T-cell (primary cell): ENCODE results near the gene BBS7. TPM values are rescaled to one million over a fixed set of nuclear protein-coding genes. Genes with fewer than 3 reads are reported as not detected.

Source experiments
- ATAC-seq, 4 experiments: fragments of 200-7000 bp in 3 of 4; fragments of 150-1000 bp in 1 of 4; cut with Tn5 transposase; replicated peaks in 1 of 4; 1 replicate in 3 of 4; 2 replicates in 1 of 4; pipeline ENCODE4 v1.10.0; 2021; ENCODE audit warnings: moderate library complexity in 3 of 4, mild to moderate bottlenecking in 2 of 4, moderate number of reproducible peaks in 1 of 4
- CTCF ChIA-PET, 2 donors: fragments of 300-600 bp; sonication (Branson Sonifier 250); formaldehyde crosslinking; loops; one replicate each; lab custom pipeline; 2022; ENCODE audit warnings: antibody characterized with exemption in 2 of 2; lab: Charles Lee
- POLR2A ChIA-PET, 2 donors: fragments of 300-600 bp; sonication (Branson Sonifier 250); formaldehyde crosslinking; loops; one replicate each; lab custom pipeline; 2022; ENCODE audit warnings: antibody characterized with exemption in 2 of 2; lab: Charles Lee
- DNase-seq, 35 experiments: peaks; one replicate each; pipeline versions ENCODE4 v3.0.0 to v3.0.0-alpha.2; 2013 to 2023
- H3K27ac ChIP-seq: one replicate; pipeline ENCODE4 v1.5.1; 2013; ENCODE audit warnings: low read length
- H3K27me3 ChIP-seq, 2 experiments: replicated peaks in 1 of 2; 1 replicate in 1 of 2; 2 replicates in 1 of 2; pipeline versions ENCODE4 v1.6.1 to v1.7.0; 2013; ENCODE audit warnings: low read length in 1 of 2, mixed read lengths in 1 of 2; ENCODE audit not compliant: control insufficient read depth in 2 of 2, insufficient read depth in 2 of 2; ENCODE audit errors: extremely low read depth in 1 of 2
- H3K36me3 ChIP-seq, 2 donors: 1 replicate in 1 of 2; 2 replicates in 1 of 2; pipeline versions ENCODE4 v1.6.1 to v1.7.0; 2013; ENCODE audit warnings: low read length in 1 of 2; ENCODE audit not compliant: control insufficient read depth in 2 of 2, insufficient read depth in 1 of 2; ENCODE audit errors: extremely low read depth in 1 of 2
- H3K4me1 ChIP-seq, 2 experiments: 1 replicate in 1 of 2; 2 replicates in 1 of 2; pipeline versions ENCODE4 v1.6.1 to v1.7.0; 2013; ENCODE audit warnings: low read length in 2 of 2, mixed read lengths in 1 of 2; ENCODE audit not compliant: insufficient read depth in 2 of 2, control insufficient read depth in 1 of 2; ENCODE audit errors: extremely low read depth in 1 of 2
- H3K4me3 ChIP-seq, 2 donors: 1 replicate in 1 of 2; 2 replicates in 1 of 2; pipeline versions ENCODE4 v1.5.1 to v1.7.0; 2013; ENCODE audit warnings: mild to moderate bottlenecking in 2 of 2, low read length in 1 of 2, moderate library complexity in 1 of 2; ENCODE audit not compliant: control insufficient read depth in 1 of 2; ENCODE audit errors: extremely low read depth in 1 of 2
- H3K9me3 ChIP-seq: 2 replicates; pipeline ENCODE4 v1.7.0; 2013
- H3K27ac Mint-ChIP-seq, 2 donors: one replicate each; pipeline ENCODE4 v1.8.0; 2020 to 2021; ENCODE audit warnings: mild to moderate bottlenecking in 2 of 2, mixed read lengths in 2 of 2
- H3K27me3 Mint-ChIP-seq, 2 donors: one replicate each; pipeline ENCODE4 v1.8.0; 2021 to 2022; ENCODE audit warnings: mixed read lengths in 2 of 2
- H3K36me3 Mint-ChIP-seq: one replicate; pipeline ENCODE4 v1.8.0; 2021; ENCODE audit warnings: mixed read lengths
- H3K4me1 Mint-ChIP-seq, 3 donors: one replicate each; pipeline ENCODE4 v1.8.0; 2020 to 2022; ENCODE audit warnings: mixed read lengths in 3 of 3, mild to moderate bottlenecking in 1 of 3
- H3K4me3 Mint-ChIP-seq, 3 donors: one replicate each; pipeline ENCODE4 v1.8.0; 2020 to 2022; ENCODE audit warnings: mild to moderate bottlenecking in 3 of 3, mixed read lengths in 3 of 3, moderate library complexity in 3 of 3
- H3K9me3 Mint-ChIP-seq, 3 donors: one replicate each; pipeline ENCODE4 v1.8.0; 2020 to 2022; ENCODE audit warnings: mixed read lengths in 3 of 3
- WGBS: methylation state at CpG from one replicate; pipeline ENCODE4 v1.1.5; 2013; ENCODE audit warnings: missing lambda C conversion rate; ENCODE audit not compliant: insufficient coverage; 5-methylcytosine and 5-hydroxymethylcytosine counted together
- total RNA-seq, 35 experiments: library from RNA in 6 of 35; stranded (reverse) in 6 of 35; fragments of 120-200 nt in 1 of 35; gene quantifications; one replicate each; pipeline versions ENCODE4 v1.2.1 to v1.2.4 and lab custom pipeline; 2013 to 2026

BBS7 gene
- total RNA-seq = 10 to 100 TPM in 2 of 5 donors, 1 to 10 TPM in 3; 6.2 to 10.8 (median 8.7) TPM
- 10.4 TPM for total RNA-seq (2013)
- 7.1 to 36.4 (median 13.4) reads per million in 29 experiments for total RNA-seq (lab: John Stamatoyannopoulos, UW)

- H3K4me3 ChIP-seq = peak within 1 kb of the TSS; percentile 84 to 98
- Mint-ChIP-seq H3K4me1 (peaks cover 21 to 26% (median 21%) of the 10 kb centered on the region in 3 donors), H3K36me3 (peaks cover 14% of the 10 kb centered on the region), H3K27me3 (peaks cover 15 to 18% of the 10 kb centered on the region in 2 donors), H3K9me3 (no peaks in the 10 kb centered on the region), H3K27ac (peak within 1 kb of the TSS; percentile 77 to 91), H3K4me3 (peak within 1 kb of the TSS; percentile 95 to 97 (median 97))
- H3K9me3 ChIP-seq = no peaks in the 10 kb centered on the region
- peak within 1 kb of the TSS; percentile 69 for H3K27ac ChIP-seq
- WGBS = 1% methylated on average over 58 of the region's 58 CpGs
- H3K4me1 ChIP-seq = peaks cover 0 to 12% of the 10 kb centered on the region in 2 experiments
- POLR2A ChIA-PET = no interaction called here
- DNase-seq = peak; percentile 84 to 97 (median 93)
- peaks cover 0 to 4% of the 10 kb centered on the region in 2 experiments for H3K27me3 ChIP-seq
- H3K36me3 ChIP-seq = no peaks in the 10 kb centered on the region
- CTCF ChIA-PET = interaction anchor here in 1 of 2 donors (0.6 to 1.5 kb wide), 4 partner anchors 28 to 564 kb away, joined by 3 to 5 read pairs (median 4); no protein-coding TSS in a partner anchor
- ATAC-seq = peak; percentile 97 to 100 (median 100)
These were observed at the start of gene BBS7 for GRCh38 chr4:121869841-121870822. Gene BBS7, minus strand, starts transcription at chr4:121870474. Its CDS starts 161 bp downstream, at chr4:121870313.

GRCh38 chr4:121913667-121914066 lies 43.4 kb upstream of the BBS7 start:
- H3K9me3 Mint-ChIP-seq = peaks cover 0 to 3% (median 0%) of the 10 kb centered on the region in 3 donors
- peaks cover 6 to 10% (median 7%) of the 10 kb centered on the region in 3 donors for H3K4me1 Mint-ChIP-seq
- H3K27me3 ChIP-seq = no peaks in the 10 kb centered on the region
- POLR2A ChIA-PET = interaction anchor here in 1 of 2 donors (0.6 kb wide), 1 partner anchor 33 kb away, joined by 4 read pairs; no protein-coding TSS in a partner anchor
- H3K4me1 ChIP-seq = no peaks in the 10 kb centered on the region
- CTCF ChIA-PET = interaction anchor here in 1 of 2 donors (1.2 kb wide), 1 partner anchor 13 kb away, joined by 4 read pairs; no protein-coding TSS in a partner anchor
- H3K36me3 Mint-ChIP-seq = no peaks in the 10 kb centered on the region
- no peaks in the 10 kb centered on the region for H3K36me3 ChIP-seq
- no peak overlapping the region for H3K27ac ChIP-seq
- H3K27me3 Mint-ChIP-seq = no peaks in the 10 kb centered on the region
- no peak overlapping the region for H3K4me3 ChIP-seq
- DNase-seq (no peak), ATAC-seq (no peak)
- no peak overlapping the region for H3K27ac Mint-ChIP-seq
- H3K4me3 Mint-ChIP-seq = no peak overlapping the region
- no peaks in the 10 kb centered on the region for H3K9me3 ChIP-seq
- WGBS = no CpG with 5 or more reads among the region's 2 CpGs

DNA sequence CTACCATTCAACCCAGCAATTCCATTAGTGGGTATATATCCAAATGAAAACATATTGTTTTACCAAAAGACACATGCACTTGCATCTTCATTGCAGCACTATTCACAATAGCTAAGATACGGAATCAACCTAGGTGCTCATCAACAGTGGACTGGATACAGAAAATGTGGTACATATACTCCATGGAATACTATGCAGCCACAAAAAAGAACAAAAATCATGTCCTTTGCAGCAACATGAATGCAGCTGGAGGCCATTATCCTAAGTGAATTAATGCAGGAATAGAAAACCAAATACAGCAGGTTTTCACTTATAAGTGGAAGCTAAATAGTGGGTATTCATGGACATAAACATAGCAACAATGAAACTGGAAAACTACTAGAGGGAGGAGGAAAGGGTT lies 38.1 kb upstream of the BBS7 start:
- Histone ChIP-seq H3K27me3 (peaks cover 0 to 3% of the 10 kb centered on the region in 2 experiments), H3K4me1 (no peaks in the 10 kb centered on the region), H3K4me3 (no peak overlapping the region), H3K36me3 (no peaks in the 10 kb centered on the region), H3K9me3 (no peaks in the 10 kb centered on the region), H3K27ac (no peak overlapping the region)
- Mint-ChIP-seq H3K4me1 (no peaks in the 10 kb centered on the region), H3K27me3 (peaks cover 0 to 10% of the 10 kb centered on the region in 2 donors), H3K9me3 (no peaks in the 10 kb centered on the region), H3K4me3 (no peak overlapping the region), H3K27ac (no peak overlapping the region), H3K36me3 (no peaks in the 10 kb centered on the region)
- ATAC-seq (no peak), DNase-seq (no peak)
- CTCF ChIA-PET = no interaction called here
- POLR2A ChIA-PET = no interaction called here
- no CpG with 5 or more reads among the region's 1 CpG for WGBS

DNA sequence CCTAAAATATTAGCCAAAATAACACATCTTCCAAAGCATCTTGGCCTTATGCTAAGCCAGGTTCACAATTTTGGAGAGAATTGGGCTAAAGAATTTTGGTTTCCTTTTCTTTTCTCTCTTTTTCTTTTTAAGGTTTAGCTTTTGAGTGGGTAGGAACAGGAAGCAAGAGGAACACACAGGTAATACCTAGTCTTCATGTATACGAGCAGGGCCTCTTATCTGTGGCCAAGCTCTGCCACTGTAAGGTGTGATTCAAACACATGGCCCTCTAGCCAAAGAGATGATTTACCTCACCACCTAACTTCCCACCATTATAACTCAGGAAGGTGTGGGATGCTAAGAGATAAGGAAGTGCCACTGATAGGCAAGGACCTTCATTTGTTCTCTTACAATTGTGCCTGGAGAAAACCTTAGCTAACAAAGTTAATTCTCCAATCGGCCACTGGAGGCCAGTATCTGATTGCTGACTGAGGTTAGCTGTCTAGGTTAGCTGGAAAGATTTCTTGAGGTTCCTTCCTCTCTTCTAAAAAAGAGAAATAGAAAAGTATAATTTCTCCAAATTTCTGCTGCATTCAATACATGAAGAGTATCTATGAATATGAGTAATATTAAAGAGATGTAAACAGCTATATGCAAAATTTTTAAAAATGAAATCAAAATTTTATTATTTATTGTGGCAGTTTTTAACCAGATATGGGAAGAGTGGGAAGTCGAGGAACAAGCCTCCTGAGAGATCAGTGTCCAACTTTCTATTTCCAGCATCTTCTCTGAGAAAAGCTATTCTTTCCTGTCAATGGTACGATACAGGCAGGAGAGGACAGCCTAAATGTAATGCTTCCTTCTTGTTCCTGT lies 30.1 kb upstream of the BBS7 start:
- Mint-ChIP-seq H3K27ac (peak overlapping the region in 1 of 2 donors; percentile 76), H3K27me3 (peaks cover 0 to 12% of the 10 kb centered on the region in 2 donors), H3K4me1 (peaks cover 6 to 13% (median 9%) of the 10 kb centered on the region in 3 donors), H3K4me3 (no peak overlapping the region), H3K9me3 (no peaks in the 10 kb centered on the region), H3K36me3 (no peaks in the 10 kb centered on the region)
- H3K27ac ChIP-seq = no peak overlapping the region
- H3K27me3 ChIP-seq = no peaks in the 10 kb centered on the region
- WGBS = no CpG with 5 or more reads among the region's 4 CpGs
- ATAC-seq (peak; percentile 75 to 87 (median 79)), DNase-seq (peak in 32 of 35 experiments; percentile 7 to 76 (median 34))
- POLR2A ChIA-PET = interaction anchor here in 1 of 2 donors (0.9 kb wide), 1 partner anchor 27 kb away, joined by 3 read pairs; no protein-coding TSS in a partner anchor
- H3K36me3 ChIP-seq = no peaks in the 10 kb centered on the region
- H3K4me1 ChIP-seq = peaks cover 0 to 2% of the 10 kb centered on the region in 2 experiments
- no peaks in the 10 kb centered on the region for H3K9me3 ChIP-seq
- H3K4me3 ChIP-seq = no peak overlapping the region
- CTCF ChIA-PET = interaction anchor here (0.5 to 2.7 kb wide), 34 partner anchors 9 to 1197 kb away, joined by 3 to 39 read pairs (median 4); partner anchors contain the start of genes BBS12 (in 1 of the 2) and EXOSC9 (in 1 of the 2)

DNA sequence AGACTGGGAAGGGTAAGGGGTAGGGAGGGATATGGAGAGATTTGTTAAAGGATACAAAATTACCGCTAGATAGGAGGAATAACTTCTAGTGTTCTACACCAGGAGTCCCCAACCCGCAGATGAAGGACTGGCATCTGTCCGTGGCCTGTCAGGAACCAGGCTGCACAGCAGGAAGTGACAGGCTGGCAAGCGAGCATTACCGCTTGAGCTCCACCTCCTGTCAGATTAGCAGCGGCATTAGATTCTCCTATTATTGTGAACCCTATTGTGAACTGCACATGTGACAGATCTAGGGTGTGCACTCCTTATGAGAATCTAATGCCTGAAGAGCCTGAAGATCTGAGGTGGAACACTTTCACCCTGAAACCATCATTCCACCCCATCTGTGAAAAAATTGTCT lies 27.9 kb upstream of the BBS7 start:
- 43% methylated on average over 4 of the region's 6 CpGs for WGBS

More for the DNA sequence above, 27.9 kb upstream of the BBS7 start:
- peak; percentile 45 to 69 (median 57) for ATAC-seq
- Mint-ChIP-seq H3K4me3 (no peak overlapping the region), H3K36me3 (no peaks in the 10 kb centered on the region), H3K27me3 (peaks cover 0 to under 1% of the 10 kb centered on the region in 2 donors), H3K4me1 (peaks cover 6 to 13% (median 9%) of the 10 kb centered on the region in 3 donors), H3K9me3 (no peaks in the 10 kb centered on the region), H3K27ac (no peak overlapping the region)
- Histone ChIP-seq H3K27ac (no peak overlapping the region), H3K4me3 (no peak overlapping the region), H3K4me1 (peaks cover 0 to 2% of the 10 kb centered on the region in 2 experiments), H3K27me3 (no peaks in the 10 kb centered on the region), H3K9me3 (no peaks in the 10 kb centered on the region), H3K36me3 (no peaks in the 10 kb centered on the region)
- POLR2A ChIA-PET = no interaction called here
- peak in 19 of 35 experiments; percentile 0 to 30 (median 7) for DNase-seq
- CTCF ChIA-PET = interaction anchor here in 1 of 2 donors (0.7 to 1.0 kb wide), 2 partner anchors 15 to 28 kb away, joined by 3 to 5 read pairs; partner anchors contain the start of gene BBS7
